NCI-H1436 (cell line): Measurements from ENCODE around the gene NCCRP1.
A peak's percentile ranks its signal among the peaks of the same experiment; 100 is the strongest.
"Not testable (repeated sequence)": the region's sequence is repeated elsewhere in the genome, so short reads cannot be mapped to it uniquely, and the experiment has no call there.

Source experiments
- DNase-seq: peaks from one replicate; lab custom pipeline; 2025; lab: John Stamatoyannopoulos, UW

Gene NCCRP1

GRCh38 chr19:39208175-39208795, 11.5 kb downstream of the NCCRP1 start:
- no peak for DNase-seq

- DNase-seq: no peak
Measured at GRCh38 chr19:39209196-39209595, 12.4 kb downstream of the NCCRP1 start.

GRCh38 chr19:39211731-39212374, 15.1 kb downstream of the NCCRP1 start:
- no peak for DNase-seq

- peak; percentile 25 for DNase-seq
Measured at GRCh38 chr19:39212375-39212742, 15.6 kb downstream of the NCCRP1 start.

- not testable (repeated sequence) for DNase-seq
Measured at GRCh38 chr19:39215323-39215722, 18.6 kb downstream of the NCCRP1 start.

- no peak for DNase-seq
Measured at GRCh38 chr19:39217094-39217493, 20.3 kb downstream of the NCCRP1 start.

- DNase-seq: no peak
Measured at GRCh38 chr19:39218230-39219007, 21.7 kb downstream of the NCCRP1 start.

GRCh38 chr19:39219108-39219507, 22.3 kb downstream of the NCCRP1 start:
- DNase-seq: not testable (repeated sequence)

- no peak for DNase-seq
Measured at GRCh38 chr19:39223703-39224279, 27.0 kb downstream of the NCCRP1 start.

- DNase-seq: no peak
Measured at GRCh38 chr19:39224910-39225309, 28.1 kb downstream of the NCCRP1 start.

GRCh38 chr19:39230096-39230764, 33.5 kb downstream of the NCCRP1 start:
- no peak for DNase-seq

- no peak for DNase-seq
Measured at GRCh38 chr19:39232708-39233107, 35.9 kb downstream of the NCCRP1 start.

- DNase-seq: no peak
Measured at GRCh38 chr19:39236527-39236926, 39.8 kb downstream of the NCCRP1 start.

GRCh38 chr19:39237200-39238184, 40.7 kb downstream of the NCCRP1 start:
- DNase-seq: no peak

- DNase-seq: no peak
Measured at GRCh38 chr19:39238209-39238608, 41.4 kb downstream of the NCCRP1 start.

GRCh38 chr19:39238944-39239343, 42.2 kb downstream of the NCCRP1 start:
- no peak for DNase-seq

GRCh38 chr19:39240421-39240820, 43.7 kb downstream of the NCCRP1 start:
- no peak for DNase-seq

- not testable (repeated sequence) for DNase-seq
Measured at GRCh38 chr19:39243741-39244140, 47.0 kb downstream of the NCCRP1 start.

- DNase-seq: not testable (repeated sequence)
Measured at GRCh38 chr19:39244410-39245100, 47.8 kb downstream of the NCCRP1 start, which contains the start of gene IFNL3. Gene IFNL3 (minus strand): TSS chr19:39245006. CDS start chr19:39244967, 39 bp downstream.

- not testable (repeated sequence) for DNase-seq
Measured at GRCh38 chr19:39245166-39245565, 48.4 kb downstream of the NCCRP1 start.
